H1 (cell line): Measurements from ENCODE around the gene NOL12. TPM values are rescaled to one million over a fixed set of nuclear protein-coding genes. Genes with fewer than 3 reads are reported as not detected.

Source experiments
- BACH1 ChIP-seq: IDR thresholded peaks from 2 replicates; pipeline ENCODE4 v1.6.1; 2012; ENCODE audit warnings: low read length, improper control_type of control experiment
- CEBPB ChIP-seq: IDR thresholded peaks from 2 replicates; pipeline ENCODE4 v1.6.1; 2012; ENCODE audit warnings: low read depth, low read length
- CREB1 ChIP-seq: IDR thresholded peaks from 2 replicates; pipeline ENCODE4 v1.6.1; 2012; ENCODE audit warnings: inconsistent platforms
- EP300 ChIP-seq, 2 experiments: IDR thresholded peaks; 1 replicate in 1 of 2; 2 replicates in 1 of 2; pipeline ENCODE4 v1.6.1; 2011 to 2012; ENCODE audit warnings: low read depth in 2 of 2, low read length in 2 of 2, mild to moderate bottlenecking in 2 of 2, borderline replicate concordance in 1 of 2, inconsistent platforms in 1 of 2, moderate library complexity in 1 of 2
- GTF2F1 ChIP-seq: IDR thresholded peaks from 2 replicates; pipeline ENCODE4 v1.6.1; 2012; ENCODE audit warnings: low read depth, low read length, improper control_type of control experiment, borderline replicate concordance
- HDAC2 ChIP-seq, 2 experiments: fragments of 300-600 bp in 1 of 2; sonication (generic) in 1 of 2; IDR thresholded peaks; 2 replicates each; pipeline ENCODE4 v1.6.1; 2011 to 2012; ENCODE audit warnings: low read depth in 2 of 2, low read length in 2 of 2, mild to moderate bottlenecking in 2 of 2, moderate library complexity in 2 of 2, borderline replicate concordance in 1 of 2, inconsistent platforms in 1 of 2
- KDM4A ChIP-seq: IDR thresholded peaks from one replicate; pipeline ENCODE4 v1.7.1; 2012; ENCODE audit warnings: low read depth, mild to moderate bottlenecking, moderate library complexity, low read length, inconsistent platforms; ENCODE audit not compliant: severe bottlenecking
- MAFK ChIP-seq: IDR thresholded peaks from 2 replicates; pipeline ENCODE4 v1.6.1; 2012; ENCODE audit warnings: low read depth, mild to moderate bottlenecking, improper control_type of control experiment, low read length
- POU5F1 ChIP-seq: IDR thresholded peaks from 2 replicates; pipeline ENCODE4 v1.6.1; 2011; ENCODE audit warnings: low read depth, mild to moderate bottlenecking, low read length, moderate library complexity
- SAP30 ChIP-seq: fragments of 300-600 bp; sonication (generic); IDR thresholded peaks from 2 replicates; pipeline ENCODE4 v1.7.1; 2012; ENCODE audit warnings: low read length, moderate library complexity, mild to moderate bottlenecking, inconsistent platforms; ENCODE audit not compliant: insufficient read depth, insufficient replicate concordance
- SIN3A ChIP-seq, 2 experiments: IDR thresholded peaks in 1 of 2; conservative IDR thresholded peaks in 1 of 2; 2 replicates each; pipeline ENCODE4 v1.6.1; 2011 to 2012; ENCODE audit warnings: low read length in 2 of 2, improper control_type of control experiment in 1 of 2, low read depth in 1 of 2, mild to moderate bottlenecking in 1 of 2
- TCF12 ChIP-seq: IDR thresholded peaks from 2 replicates; pipeline ENCODE4 v1.6.1; 2011; ENCODE audit warnings: low read depth, mild to moderate bottlenecking, low read length
- polyA plus RNA-seq, 7 experiments: library from polyadenylated mRNA; depleted of rRNA in 3 of 7; stranded (reverse) in 5 of 7; unstranded in 2 of 7; fragments of >200 nt in 5 of 7; fragments of 200-250 nt in 2 of 7; gene quantifications; 1 replicate in 5 of 7; 2 replicates in 1 of 7; 4 replicates in 1 of 7; pipeline versions ENCODE4 v1.2.1 to v1.2.3, GENCODE V29; 2011 to 2013; ENCODE audit warnings: missing spikeins in 2 of 7, mixed read lengths in 2 of 7
- total RNA-seq: library from RNA; stranded (reverse); fragmentation: NEBNext Ultra II Directional; extraction: Animal tissue kit (Norgen Biotek cat#: 25700); gene quantifications from 2 replicates; pipeline ENCODE4 v1.2.1, GENCODE V29; 2021
- TF ChIP-seq, protein P1 (sequence below): IDR thresholded peaks from 2 replicates; pipeline ENCODE4 v1.6.1; 2012; ENCODE audit warnings: inconsistent platforms
- TF ChIP-seq, protein P2 (sequence below): IDR thresholded peaks from 2 replicates; pipeline ENCODE4 v1.6.1; 2011; ENCODE audit warnings: low read length, improper control_type of control experiment
- TF ChIP-seq, protein P3 (sequence below): IDR thresholded peaks from 2 replicates; pipeline ENCODE4 v1.6.1; 2012; ENCODE audit warnings: low read length, inconsistent platforms
- TF ChIP-seq, protein P4 (sequence below), 3 experiments: IDR thresholded peaks; 1 replicate in 2 of 3; 2 replicates in 1 of 3; pipeline versions ENCODE4 v1.5.1 to v1.6.1; 2011; ENCODE audit warnings: low read length in 3 of 3, mild to moderate bottlenecking in 3 of 3, inconsistent platforms in 2 of 3, low read depth in 1 of 3, moderate library complexity in 1 of 3; ENCODE audit not compliant: insufficient read depth in 1 of 3; ENCODE audit errors: control extremely low read depth in 1 of 3

NOL12 gene
- total and polyA plus RNA-seq, 2 of the 8 experiments (the other 6 are each of a cell fraction or from before 2014, with no cell fraction given): 25.3 to 28.3 TPM

DNA sequence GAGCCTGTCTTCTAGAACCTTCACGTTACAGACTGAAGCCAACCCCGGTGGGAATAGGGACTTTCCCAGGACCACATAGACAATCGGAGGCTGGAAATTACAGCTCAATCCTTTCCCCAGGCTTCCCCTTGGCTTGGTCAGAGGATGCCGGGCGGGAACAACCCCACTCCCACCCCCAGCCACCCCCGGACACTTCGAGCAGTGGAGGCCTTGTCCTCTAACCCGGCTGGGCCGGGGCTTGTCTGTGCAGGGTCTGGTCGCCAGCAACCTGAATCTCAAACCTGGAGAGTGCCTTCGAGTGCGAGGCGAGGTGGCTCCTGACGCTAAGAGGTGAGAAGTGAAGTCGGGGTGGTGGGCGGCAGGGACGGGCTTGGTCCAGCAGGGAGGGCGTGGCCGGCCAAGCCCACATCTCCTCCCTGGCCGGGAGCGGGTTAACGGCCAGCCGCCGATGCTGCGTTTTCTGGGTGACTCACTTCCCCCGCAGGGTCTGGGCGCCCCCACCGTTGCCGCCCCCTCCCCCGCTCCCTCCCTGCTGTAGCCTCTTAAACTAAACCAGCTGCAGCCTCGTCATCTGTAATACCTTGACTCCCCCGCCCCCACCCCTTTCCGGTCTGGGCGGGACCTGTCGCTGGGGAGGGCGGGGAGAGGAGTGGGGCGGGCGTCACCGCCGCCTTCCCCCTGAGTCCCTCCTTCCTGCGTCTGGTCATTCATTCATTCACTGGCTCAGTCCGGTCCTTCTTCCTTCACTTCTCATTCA is 9.2 kb upstream of the NOL12 start (continued):
- TF ChIP-seq KDM4A (peak; percentile 39), MAFK (no peak), CEBPB (no peak), SIN3A (conservative IDR thresholded peaks at IDR 0.05 in 1 of 2, IDR thresholded peaks at IDR 0.05 in 1 of 2; ENCODE audit: low read depth in 1 of 2, low read length in 2 of 2) (peak in 1 of 2 experiments; percentile 45; a peak in 1 of 4 replicates), EP300 (IDR thresholded peaks at IDR 0.05; ENCODE audit: borderline replicate concordance in 1 of 2, low read depth in 2 of 2, low read length in 2 of 2) (0 out of 3 replicates have a peak, but pooled peaks of 1 of the 2 experiments have one; percentile 27), POU5F1 (no peak), HDAC2 (IDR thresholded peaks at IDR 0.05; ENCODE audit: borderline replicate concordance in 1 of 2, low read depth in 2 of 2, low read length in 2 of 2) (0 out of 4 replicates have a peak, but pooled peaks of 1 of the 2 experiments have one; percentile 51), GTF2F1 (no peak), BACH1 (no peak), TCF12 (no peak), CREB1 (peak; percentile 68; the same call in 1 of the 2 replicates), SAP30 (no peak)
- TF ChIP-seq, protein P1, sequence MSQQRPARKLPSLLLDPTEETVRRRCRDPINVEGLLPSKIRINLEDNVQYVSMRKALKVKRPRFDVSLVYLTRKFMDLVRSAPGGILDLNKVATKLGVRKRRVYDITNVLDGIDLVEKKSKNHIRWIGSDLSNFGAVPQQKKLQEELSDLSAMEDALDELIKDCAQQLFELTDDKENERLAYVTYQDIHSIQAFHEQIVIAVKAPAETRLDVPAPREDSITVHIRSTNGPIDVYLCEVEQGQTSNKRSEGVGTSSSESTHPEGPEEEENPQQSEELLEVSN: peak; percentile 99
- TF ChIP-seq, protein P2, sequence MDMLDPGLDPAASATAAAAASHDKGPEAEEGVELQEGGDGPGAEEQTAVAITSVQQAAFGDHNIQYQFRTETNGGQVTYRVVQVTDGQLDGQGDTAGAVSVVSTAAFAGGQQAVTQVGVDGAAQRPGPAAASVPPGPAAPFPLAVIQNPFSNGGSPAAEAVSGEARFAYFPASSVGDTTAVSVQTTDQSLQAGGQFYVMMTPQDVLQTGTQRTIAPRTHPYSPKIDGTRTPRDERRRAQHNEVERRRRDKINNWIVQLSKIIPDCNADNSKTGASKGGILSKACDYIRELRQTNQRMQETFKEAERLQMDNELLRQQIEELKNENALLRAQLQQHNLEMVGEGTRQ: no peak
- TF ChIP-seq, protein P3, sequence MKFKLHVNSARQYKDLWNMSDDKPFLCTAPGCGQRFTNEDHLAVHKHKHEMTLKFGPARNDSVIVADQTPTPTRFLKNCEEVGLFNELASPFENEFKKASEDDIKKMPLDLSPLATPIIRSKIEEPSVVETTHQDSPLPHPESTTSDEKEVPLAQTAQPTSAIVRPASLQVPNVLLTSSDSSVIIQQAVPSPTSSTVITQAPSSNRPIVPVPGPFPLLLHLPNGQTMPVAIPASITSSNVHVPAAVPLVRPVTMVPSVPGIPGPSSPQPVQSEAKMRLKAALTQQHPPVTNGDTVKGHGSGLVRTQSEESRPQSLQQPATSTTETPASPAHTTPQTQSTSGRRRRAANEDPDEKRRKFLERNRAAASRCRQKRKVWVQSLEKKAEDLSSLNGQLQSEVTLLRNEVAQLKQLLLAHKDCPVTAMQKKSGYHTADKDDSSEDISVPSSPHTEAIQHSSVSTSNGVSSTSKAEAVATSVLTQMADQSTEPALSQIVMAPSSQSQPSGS: no peak
- TF ChIP-seq, protein P4, sequence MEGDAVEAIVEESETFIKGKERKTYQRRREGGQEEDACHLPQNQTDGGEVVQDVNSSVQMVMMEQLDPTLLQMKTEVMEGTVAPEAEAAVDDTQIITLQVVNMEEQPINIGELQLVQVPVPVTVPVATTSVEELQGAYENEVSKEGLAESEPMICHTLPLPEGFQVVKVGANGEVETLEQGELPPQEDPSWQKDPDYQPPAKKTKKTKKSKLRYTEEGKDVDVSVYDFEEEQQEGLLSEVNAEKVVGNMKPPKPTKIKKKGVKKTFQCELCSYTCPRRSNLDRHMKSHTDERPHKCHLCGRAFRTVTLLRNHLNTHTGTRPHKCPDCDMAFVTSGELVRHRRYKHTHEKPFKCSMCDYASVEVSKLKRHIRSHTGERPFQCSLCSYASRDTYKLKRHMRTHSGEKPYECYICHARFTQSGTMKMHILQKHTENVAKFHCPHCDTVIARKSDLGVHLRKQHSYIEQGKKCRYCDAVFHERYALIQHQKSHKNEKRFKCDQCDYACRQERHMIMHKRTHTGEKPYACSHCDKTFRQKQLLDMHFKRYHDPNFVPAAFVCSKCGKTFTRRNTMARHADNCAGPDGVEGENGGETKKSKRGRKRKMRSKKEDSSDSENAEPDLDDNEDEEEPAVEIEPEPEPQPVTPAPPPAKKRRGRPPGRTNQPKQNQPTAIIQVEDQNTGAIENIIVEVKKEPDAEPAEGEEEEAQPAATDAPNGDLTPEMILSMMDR (IDR thresholded peaks at IDR 0.05; ENCODE audit: control extremely low read depth in 1 of 3, insufficient read depth in 1 of 3, low read depth in 1 of 3, low read length in 3 of 3): no peak
